Measurements from ENCODE around the gene VEGFA.

The VEGFA gene

GRCh38 chr6:43821101-43821886 lies 51.3 kb downstream of the VEGFA start:
- DNase-seq (ENCODE audit: low read depth in 2 of 2): no peak

GRCh38 chr6:43823390-43823789 lies 53.4 kb downstream of the VEGFA start:
- DNase-seq (ENCODE audit: low read depth in 2 of 2): no peak

DNA sequence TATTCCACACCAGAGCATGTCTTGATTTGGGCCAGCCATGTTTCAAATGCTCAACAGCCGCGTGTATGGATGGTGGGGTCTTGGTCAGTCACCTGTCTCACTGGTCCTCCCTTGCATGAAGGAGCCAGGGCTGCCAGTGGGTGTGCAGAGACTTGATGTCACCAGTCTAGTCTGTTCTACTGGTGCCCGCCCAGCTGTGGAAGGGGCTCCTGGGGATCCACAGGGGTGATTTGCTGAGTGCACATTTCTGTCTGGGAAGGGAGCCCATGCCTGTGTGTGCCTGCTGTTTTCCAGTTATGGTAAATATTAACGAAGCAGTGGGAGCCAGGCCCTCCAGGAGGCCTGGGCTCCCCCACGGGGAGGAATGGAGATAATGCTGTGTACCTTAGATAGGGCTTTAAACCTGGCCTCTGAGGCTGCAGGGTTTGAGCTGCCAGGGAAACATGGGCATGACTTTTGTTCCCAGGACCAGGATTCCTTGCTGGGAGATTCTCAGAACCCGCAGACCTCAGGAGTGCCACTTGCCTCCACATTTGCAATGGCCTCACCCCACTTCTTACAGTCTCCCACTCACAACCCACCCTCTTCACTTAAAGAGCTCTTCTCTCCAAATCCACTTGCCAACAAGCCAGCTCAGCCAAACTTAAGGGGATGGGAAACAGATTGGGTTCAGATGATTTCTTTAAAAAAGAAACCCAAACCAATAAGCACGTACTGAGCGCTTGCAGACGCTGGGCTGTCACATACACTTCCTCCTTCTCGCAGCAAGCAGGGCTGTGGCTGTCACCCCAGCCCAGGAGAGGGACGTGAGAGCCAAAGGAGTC lies 54.1 kb downstream of the VEGFA start:
- no peak for DNase-seq (ENCODE audit: low read depth in 2 of 2)

- no peak for DNase-seq (ENCODE audit: low read depth in 2 of 2)
Observed at GRCh38 chr6:43824703-43825064, 54.7 kb downstream of the VEGFA start.

DNA sequence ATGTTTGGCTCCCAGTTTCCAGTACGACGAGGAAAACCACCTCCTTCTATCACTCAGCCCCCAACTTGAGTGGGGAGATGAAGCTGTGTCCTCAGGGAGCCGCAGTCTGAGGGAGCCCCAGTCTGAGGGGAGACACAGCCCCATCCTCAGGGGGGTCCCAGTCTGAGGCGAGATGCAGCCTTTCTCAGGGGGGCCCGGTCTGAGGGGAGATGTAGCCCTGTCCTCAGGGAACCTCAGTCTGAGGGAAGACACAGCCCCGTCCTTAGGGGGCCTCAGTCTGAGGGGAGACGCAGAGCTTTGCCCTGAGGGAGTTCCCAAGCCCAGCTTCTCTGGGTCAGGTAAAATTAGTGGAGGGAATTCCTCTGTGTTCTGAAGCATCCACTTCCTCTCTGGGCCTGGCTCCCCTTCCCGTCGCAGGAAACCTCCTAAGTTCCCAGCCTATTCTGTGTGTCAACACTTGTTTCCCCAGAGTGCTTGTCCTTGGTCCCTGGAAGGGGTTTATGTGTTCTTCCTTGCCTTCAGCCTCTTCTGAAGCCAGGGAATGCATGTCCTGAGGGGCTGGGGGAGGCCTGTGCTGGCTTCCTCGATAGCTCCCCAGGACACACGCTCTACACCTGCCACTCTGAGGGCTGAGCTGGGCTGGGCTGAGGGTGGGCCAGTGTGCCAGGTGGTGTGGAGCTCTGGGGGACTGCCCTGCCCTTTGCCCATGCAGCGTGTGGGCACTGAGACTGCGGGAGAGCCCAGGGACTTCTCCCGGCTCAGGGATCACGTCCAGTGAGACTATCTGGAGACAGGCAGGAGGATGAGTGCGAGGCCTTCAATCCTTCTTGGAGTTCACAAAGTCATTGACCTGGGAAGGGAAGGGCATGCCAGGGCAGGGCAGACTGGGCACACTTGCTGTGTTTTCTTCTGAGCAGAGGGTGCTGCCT lies 55.4 kb downstream of the VEGFA start:
- no peak for DNase-seq (ENCODE audit: low read depth in 2 of 2)

GRCh38 chr6:43826730-43827129 lies 56.7 kb downstream of the VEGFA start:
- DNase-seq (ENCODE audit: low read depth in 2 of 2): no peak

DNA sequence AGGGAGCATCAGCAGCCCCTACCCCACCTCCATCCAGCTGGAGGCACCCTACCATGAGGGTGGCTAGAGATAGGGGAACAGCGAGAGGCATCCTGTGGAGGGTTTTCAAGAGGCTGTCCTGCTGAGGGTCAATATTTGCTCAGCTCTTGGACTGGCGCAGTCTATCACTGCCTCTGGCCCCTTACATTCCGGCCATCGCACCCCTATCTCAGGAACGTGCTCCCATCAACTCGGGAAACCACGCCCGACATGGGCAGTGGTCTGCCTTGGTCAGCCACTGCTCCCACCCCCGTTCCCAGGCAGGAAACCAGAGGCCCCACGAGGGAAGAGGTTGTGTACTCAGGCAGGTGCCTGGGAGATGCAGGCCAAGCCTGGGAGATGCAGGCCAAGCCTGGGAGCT lies 57.9 kb downstream of the VEGFA start:
- DNase-seq (ENCODE audit: low read depth in 2 of 2): no peak

DNA sequence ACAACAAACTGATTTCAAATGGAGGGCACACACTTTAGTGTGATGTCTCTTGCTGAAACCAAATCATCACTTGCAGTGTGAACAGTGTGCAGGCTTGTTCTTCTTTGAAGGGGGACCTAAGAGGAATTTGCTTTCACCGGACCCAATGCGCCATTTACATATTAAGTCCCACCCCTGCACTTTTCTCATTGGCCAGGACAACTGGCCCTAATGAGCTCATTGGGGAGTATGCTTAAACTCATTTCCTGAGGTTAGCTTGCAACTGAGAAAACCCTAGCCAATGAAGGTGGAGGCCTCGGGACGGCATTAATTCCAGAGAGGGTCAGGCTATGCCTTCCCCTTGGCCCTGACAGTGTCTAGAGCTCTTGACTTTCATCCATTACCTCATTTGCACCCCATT lies 58.7 kb downstream of the VEGFA start:
- DNase-seq (ENCODE audit: low read depth in 2 of 2): no peak

DNA sequence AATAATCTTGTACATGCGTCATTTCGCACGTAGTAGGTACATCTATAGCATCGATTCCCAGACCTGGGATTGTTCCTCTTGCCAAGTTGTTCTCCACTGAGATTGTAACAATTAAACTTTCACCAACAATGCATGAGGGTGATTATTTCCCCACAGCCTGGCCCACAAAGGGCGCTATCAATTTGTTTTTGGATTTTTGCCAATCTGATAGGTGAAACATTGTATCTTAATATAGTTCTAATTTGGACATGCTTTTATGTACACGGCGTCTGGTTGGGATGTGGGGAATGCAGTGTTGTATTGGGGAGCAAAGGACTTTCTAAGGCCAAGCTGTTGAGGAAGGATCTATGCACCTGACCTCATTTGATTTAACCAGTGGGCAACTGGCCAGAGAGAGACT lies 59.5 kb downstream of the VEGFA start:
- DNase-seq (ENCODE audit: low read depth in 2 of 2): no peak

DNA sequence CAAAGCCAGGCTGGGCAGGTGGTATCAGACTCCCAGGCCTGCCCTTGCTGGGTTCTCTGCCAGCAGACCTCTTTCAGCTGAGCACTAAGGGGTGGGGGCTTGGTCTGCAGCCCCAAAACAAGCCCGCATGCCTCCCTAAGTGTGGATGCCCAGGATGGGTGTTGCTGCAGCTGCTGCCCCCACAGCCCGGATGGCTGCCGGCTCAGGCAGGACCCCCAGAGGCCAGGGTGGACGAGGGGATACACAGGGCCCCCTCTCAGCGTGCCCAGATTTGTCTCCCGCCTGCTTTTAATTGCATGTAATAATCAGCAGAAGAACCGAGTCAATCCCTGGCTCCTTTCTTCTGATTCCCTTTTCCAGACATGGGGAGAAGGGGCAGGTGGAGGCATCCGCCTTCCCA lies 60.8 kb downstream of the VEGFA start:
- DNase-seq (ENCODE audit: low read depth in 2 of 2): no peak

- DNase-seq (ENCODE audit: low read depth in 2 of 2): no peak
Observed at GRCh38 chr6:43831191-43831590, 61.2 kb downstream of the VEGFA start.

DNA sequence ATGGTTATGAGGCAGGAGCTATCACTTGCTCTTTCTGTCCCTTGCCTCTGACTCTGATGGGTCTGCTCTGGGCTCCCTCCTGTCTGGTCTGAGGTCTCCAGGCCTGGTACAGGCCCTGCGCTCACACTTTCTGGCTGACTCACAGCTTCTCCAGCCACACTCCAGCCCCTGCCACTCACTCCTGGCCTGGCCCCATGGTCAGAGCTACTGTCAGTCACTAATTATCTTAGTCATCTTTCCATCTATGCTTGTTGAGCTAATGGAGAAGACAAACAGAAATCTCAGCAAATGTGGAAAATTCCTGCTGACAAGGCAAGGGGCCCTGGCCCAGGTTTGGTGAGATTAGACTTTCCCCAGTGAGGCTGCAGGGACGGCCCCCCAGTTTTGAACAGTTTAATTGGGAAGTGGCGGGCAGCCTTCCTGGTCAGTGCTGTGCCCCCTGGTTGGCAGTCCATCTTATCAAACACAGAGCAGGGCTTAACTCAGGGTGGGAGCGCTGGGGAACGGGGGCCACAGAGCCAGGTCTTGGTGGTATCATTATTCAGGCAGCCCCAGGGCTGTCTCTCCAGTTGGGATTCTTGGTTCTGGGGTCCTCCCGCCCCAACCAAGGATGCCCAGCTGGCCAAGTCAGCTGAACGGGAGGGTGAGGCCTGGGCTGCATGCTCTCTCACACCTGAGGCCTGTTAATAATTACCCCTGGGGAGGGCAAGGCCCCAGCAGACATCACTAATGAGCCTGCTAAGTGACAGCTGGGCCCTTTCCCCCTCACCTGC lies 63.4 kb downstream of the VEGFA start:
- DNase-seq (ENCODE audit: low read depth in 2 of 2): no peak

GRCh38 chr6:43833996-43834390 lies 64.0 kb downstream of the VEGFA start:
- DNase-seq (ENCODE audit: low read depth in 2 of 2): no peak

GRCh38 chr6:43834528-43835155 lies 64.6 kb downstream of the VEGFA start:
- DNase-seq (ENCODE audit: low read depth in 2 of 2): no peak

- DNase-seq (ENCODE audit: low read depth in 2 of 2): no peak
Observed at GRCh38 chr6:43835872-43836419, 65.9 kb downstream of the VEGFA start.
